Activated naive CD4-positive, alpha-beta T cell treated with anti-CD3 and anti-CD28 coated beads for 36 hours (primary cell): ENCODE measurements around the gene MDM2. TPM values are rescaled to one million over a fixed set of nuclear protein-coding genes. Genes with fewer than 3 reads are reported as not detected.

Experiments used
- CTCF ChIA-PET: fragments of 350-600 bp; sonication (Branson Sonifier 250); formaldehyde crosslinking; loops from one replicate; lab custom pipeline; 2021; ENCODE audit warnings: antibody characterized with exemption; lab: Charles Lee
- DNase-seq: peaks from one replicate; pipeline ENCODE4 v3.0.0-alpha.2; 2020
- H3K27ac Mint-ChIP-seq: one replicate; pipeline ENCODE4 v1.8.0; 2021; ENCODE audit warnings: mild to moderate bottlenecking, mixed read lengths
- H3K27me3 Mint-ChIP-seq: one replicate; pipeline ENCODE4 v1.8.0; 2021; ENCODE audit warnings: low read depth, mixed read lengths
- H3K36me3 Mint-ChIP-seq: one replicate; pipeline ENCODE4 v1.8.0; 2021; ENCODE audit warnings: low read depth, mixed read lengths
- H3K4me1 Mint-ChIP-seq: one replicate; pipeline ENCODE4 v1.8.0; 2021; ENCODE audit warnings: low read depth, mixed read lengths
- H3K4me3 Mint-ChIP-seq: one replicate; pipeline ENCODE4 v1.8.0; 2021; ENCODE audit warnings: mild to moderate bottlenecking, moderate library complexity, mixed read lengths
- H3K9me3 Mint-ChIP-seq: one replicate; pipeline ENCODE4 v1.8.0; 2021; ENCODE audit warnings: mixed read lengths
- intact Hi-C: fragments of 100-400 bp; cut with micrococcal nuclease; formaldehyde crosslinking; loops from one replicate; pipeline ENCODE4 v1.15.1; 2023
- total RNA-seq, 2 experiments: library from RNA; stranded (reverse); gene quantifications; one replicate each; pipeline ENCODE4 v1.2.3, GENCODE V29; 2021

Gene MDM2
- total RNA-seq, 2 experiments from 2014 or later = 165 to 166 TPM

DNA sequence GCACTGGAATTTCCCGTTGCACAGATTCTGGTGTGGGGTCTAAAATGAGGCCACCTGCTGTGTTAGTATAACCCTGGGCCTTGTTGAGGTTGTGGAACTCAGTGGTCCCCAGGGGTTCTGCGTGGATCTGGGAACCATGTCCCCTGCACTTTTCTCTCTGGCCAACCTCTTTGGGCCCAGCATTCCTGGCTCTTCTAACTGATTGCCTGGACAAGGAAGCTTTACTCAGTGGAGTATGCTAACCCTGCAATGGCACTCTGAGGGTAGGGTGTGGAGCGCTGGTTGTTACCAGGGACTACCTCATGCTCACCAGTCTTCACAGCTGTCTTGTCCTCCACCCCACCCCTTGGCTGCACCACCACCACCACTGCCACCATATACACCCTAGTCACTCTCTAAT is 85.8 kb downstream of the MDM2 start:
- Mint-ChIP-seq H3K9me3 (no peaks in the 10 kb centered on the region), H3K36me3 (peaks cover 30% of the 10 kb centered on the region), H3K27ac (no peak overlapping the region), H3K4me1 (peaks cover 30% of the 10 kb centered on the region), H3K4me3 (no peak overlapping the region), H3K27me3 (no peaks in the 10 kb centered on the region)
- DNase-seq = no peak
- CTCF ChIA-PET = no interaction called here
- intact Hi-C loops = no loop called here

DNA sequence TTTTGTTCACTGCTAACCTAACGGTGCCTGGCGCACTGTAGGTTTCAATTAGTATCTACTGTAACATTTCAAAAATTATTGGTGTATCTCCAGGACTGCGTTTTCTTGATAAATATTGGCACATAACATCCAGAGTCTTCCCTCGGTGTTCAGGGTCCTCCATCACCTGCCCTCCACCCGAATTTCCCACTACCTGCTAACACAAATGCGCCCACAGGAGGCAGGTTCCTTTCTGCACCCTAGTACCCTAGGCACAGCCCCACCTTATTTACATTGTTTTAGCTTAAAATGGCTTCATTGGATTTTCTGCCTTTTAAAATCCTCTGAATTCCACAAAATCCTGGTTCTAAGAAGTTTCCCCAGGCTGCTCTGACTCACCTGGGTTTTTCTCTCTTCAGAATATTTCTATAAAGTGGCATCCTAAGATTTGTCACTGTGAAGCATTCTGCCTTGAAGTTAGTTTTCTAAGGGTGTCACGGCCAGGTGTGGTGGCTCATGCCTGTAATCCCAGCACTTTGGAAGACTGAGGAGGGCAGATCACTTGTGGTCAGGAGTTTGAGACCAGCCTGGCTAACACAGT is 86.4 kb downstream of the MDM2 start:
- no peak for DNase-seq
- H3K4me3 Mint-ChIP-seq = no peak overlapping the region
- no peaks in the 10 kb centered on the region for H3K9me3 Mint-ChIP-seq
- intact Hi-C loops = no loop called here
- H3K4me1 Mint-ChIP-seq = peaks cover 27% of the 10 kb centered on the region
- H3K36me3 Mint-ChIP-seq = peaks cover 29% of the 10 kb centered on the region
- no peaks in the 10 kb centered on the region for H3K27me3 Mint-ChIP-seq
- CTCF ChIA-PET = no interaction called here
- H3K27ac Mint-ChIP-seq = no peak overlapping the region

DNA sequence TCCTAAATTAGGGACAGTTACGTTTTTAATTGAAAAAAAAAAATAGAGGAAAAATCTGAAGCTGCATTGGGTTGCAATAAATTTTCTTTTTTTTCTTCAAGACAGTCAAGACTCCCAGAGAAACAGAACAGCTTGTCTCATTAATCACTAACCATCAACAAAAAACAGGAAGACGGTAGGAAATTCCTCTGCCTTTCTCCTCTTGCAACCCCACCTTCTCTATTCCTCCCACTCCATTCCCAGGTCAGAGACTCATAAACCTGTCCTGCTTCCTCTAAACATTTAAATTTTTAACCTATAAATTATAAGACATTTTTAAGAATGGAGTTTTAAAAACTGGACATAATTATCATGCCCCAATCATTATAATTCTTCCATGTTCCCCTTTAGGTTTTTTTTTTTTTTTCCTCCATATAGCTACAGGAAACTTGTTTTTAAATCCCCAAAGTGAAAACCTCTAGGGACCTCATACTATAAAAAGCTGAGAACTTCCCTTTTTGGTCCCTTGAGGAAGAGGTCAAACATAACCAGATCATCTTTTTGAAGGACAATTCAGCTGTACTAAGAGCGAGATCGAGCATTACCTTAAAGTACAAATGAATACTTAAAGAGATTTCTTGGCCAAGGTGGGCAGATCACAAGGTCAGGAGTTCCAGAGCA is 89.0 kb downstream of the MDM2 start:
- H3K9me3 Mint-ChIP-seq = no peaks in the 10 kb centered on the region
- H3K4me1 Mint-ChIP-seq = peaks cover 10% of the 10 kb centered on the region
- CTCF ChIA-PET = no interaction called here
- no peak for DNase-seq
- no peak overlapping the region for H3K4me3 Mint-ChIP-seq
- no peak overlapping the region for H3K27ac Mint-ChIP-seq
- H3K36me3 Mint-ChIP-seq = peaks cover 37% of the 10 kb centered on the region
- no peaks in the 10 kb centered on the region for H3K27me3 Mint-ChIP-seq
- intact Hi-C loops = no loop called here

DNA sequence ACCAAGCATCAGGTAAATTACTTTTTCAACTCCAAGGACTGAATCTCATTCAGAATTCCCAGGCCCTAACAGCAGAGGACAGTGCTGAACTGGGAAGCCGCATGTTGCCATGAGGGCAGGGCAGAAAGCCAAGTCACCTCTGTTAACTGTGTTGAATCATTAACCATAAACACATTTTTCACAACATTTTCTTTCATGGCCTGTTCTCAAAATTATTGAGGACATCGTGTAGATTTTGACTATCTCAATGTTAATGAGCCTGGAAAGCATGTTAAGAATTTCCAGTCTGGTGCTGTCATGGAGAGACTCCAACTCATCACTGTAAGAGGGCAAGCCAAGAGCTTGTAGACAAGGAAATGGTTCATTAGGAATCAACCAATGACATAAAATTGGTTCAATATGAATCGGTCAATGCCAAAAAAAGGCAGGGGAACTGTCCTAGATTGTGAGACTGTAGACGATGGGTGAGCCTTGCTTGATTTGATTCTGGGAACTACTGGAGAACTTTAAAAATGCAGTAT is 91.3 kb downstream of the MDM2 start:
- CTCF ChIA-PET = interaction anchor here (0.9 kb wide), 1 partner anchor 171 kb away, joined by 3 read pairs; no protein-coding TSS in a partner anchor
- H3K36me3 Mint-ChIP-seq = peaks cover 31% of the 10 kb centered on the region
- H3K4me1 Mint-ChIP-seq = peaks cover 4% of the 10 kb centered on the region
- H3K27me3 Mint-ChIP-seq = no peaks in the 10 kb centered on the region
- no peak for DNase-seq
- no peaks in the 10 kb centered on the region for H3K9me3 Mint-ChIP-seq
- H3K4me3 Mint-ChIP-seq = no peak overlapping the region
- H3K27ac Mint-ChIP-seq = no peak overlapping the region
- intact Hi-C loops = no loop called here

DNA sequence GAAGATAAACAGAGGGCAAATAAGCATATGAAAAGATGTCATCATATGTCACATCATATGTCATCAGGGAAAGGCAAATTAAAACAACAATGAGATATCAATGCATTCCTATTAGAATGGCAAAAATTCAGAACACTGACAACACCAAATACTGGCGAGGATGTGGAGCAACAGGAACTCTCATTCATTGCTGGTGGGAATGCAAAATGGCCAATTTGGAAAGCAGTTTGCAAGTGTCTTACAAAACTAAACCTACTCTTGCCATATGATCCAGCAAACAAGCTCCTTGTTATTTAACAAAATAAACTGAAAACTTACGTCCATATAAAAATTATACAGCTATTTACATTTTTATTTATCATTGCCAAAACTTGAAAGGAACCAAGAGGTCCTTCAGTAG is 92.3 kb downstream of the MDM2 start:
- H3K4me1 Mint-ChIP-seq = peaks cover 11% of the 10 kb centered on the region
- H3K4me3 Mint-ChIP-seq = no peak overlapping the region
- H3K27me3 Mint-ChIP-seq = no peaks in the 10 kb centered on the region
- no peaks in the 10 kb centered on the region for H3K9me3 Mint-ChIP-seq
- H3K27ac Mint-ChIP-seq = no peak overlapping the region
- no peak for DNase-seq
- CTCF ChIA-PET = interaction anchor here (0.7 to 0.9 kb wide), 2 partner anchors 32 to 170 kb away, joined by 3 read pairs; no protein-coding TSS in a partner anchor
- intact Hi-C loops = no loop called here
- peaks cover 27% of the 10 kb centered on the region for H3K36me3 Mint-ChIP-seq

Other genes with a start within 250 kb of the MDM2 start
- 100 to 1,000 TPM; 170 TPM for gene RAP1B, start 197.3 kb upstream of the MDM2 start, total RNA-seq
- 100 to 1,000 TPM; 126 to 135 TPM for gene NUP107, start 121.2 kb upstream of the MDM2 start, total RNA-seq
- gene SLC35E3, start 62.0 kb upstream of the MDM2 start, total RNA-seq = 1 to 10 TPM; 2.8 to 3.1 TPM
- 10 to 100 TPM; 50.5 to 55.1 TPM for gene CPM, start 125.0 kb downstream of the MDM2 start, total RNA-seq